Natural killer cell (primary cell): ENCODE measurements around the gene MTMR10. TPM values are rescaled to one million over a fixed set of nuclear protein-coding genes. Genes with fewer than 3 reads are reported as not detected.

ENCODE experiments used
- ATAC-seq, 3 donors: fragments of 150-1000 bp in 2 of 3; fragments of 200-7000 bp in 1 of 3; cut with Tn5 transposase; 1 replicate in 1 of 3; 2 replicates in 2 of 3; pipeline ENCODE4 v1.10.0; 2021; ENCODE audit warnings: mild to moderate bottlenecking in 2 of 3, moderate library complexity in 2 of 3
- DNase-seq, 2 donors: peaks; one replicate each; pipeline versions ENCODE4 v3.0.0 to v3.0.0-alpha.2; 2013 to 2021; ENCODE audit warnings: mixed read lengths in 1 of 2
- H3K27ac ChIP-seq: one replicate; pipeline ENCODE4 v1.5.1; 2013; ENCODE audit warnings: mild to moderate bottlenecking, low read length
- H3K27me3 ChIP-seq: one replicate; pipeline ENCODE4 v1.6.1; 2013; ENCODE audit warnings: low read length; ENCODE audit not compliant: control insufficient read depth, insufficient read depth
- H3K36me3 ChIP-seq: one replicate; pipeline ENCODE4 v1.6.1; 2013; ENCODE audit warnings: low read length; ENCODE audit not compliant: control insufficient read depth, insufficient read depth
- H3K4me1 ChIP-seq: one replicate; pipeline ENCODE4 v1.6.1; 2013; ENCODE audit warnings: low read length; ENCODE audit not compliant: control insufficient read depth, insufficient read depth
- H3K4me3 ChIP-seq: one replicate; pipeline ENCODE4 v1.5.1; 2013; ENCODE audit warnings: low read length
- H3K9me3 ChIP-seq: one replicate; pipeline ENCODE4 v1.6.1; 2013; ENCODE audit warnings: low read length; ENCODE audit not compliant: control insufficient read depth, insufficient read depth
- H3K27ac Mint-ChIP-seq, 2 donors: one replicate each; pipeline ENCODE4 v1.8.0; 2022; ENCODE audit warnings: mild to moderate bottlenecking in 2 of 2, mixed read lengths in 2 of 2, moderate library complexity in 1 of 2
- H3K27me3 Mint-ChIP-seq, 2 donors: one replicate each; pipeline ENCODE4 v1.8.0; 2022; ENCODE audit warnings: low read depth in 2 of 2, mixed read lengths in 2 of 2
- H3K36me3 Mint-ChIP-seq: one replicate; pipeline ENCODE4 v1.8.0; 2022; ENCODE audit warnings: mixed read lengths
- H3K4me1 Mint-ChIP-seq, 2 donors: one replicate each; pipeline ENCODE4 v1.8.0; 2022; ENCODE audit warnings: mixed read lengths in 2 of 2
- H3K4me3 Mint-ChIP-seq: one replicate; pipeline ENCODE4 v1.8.0; 2022; ENCODE audit warnings: mild to moderate bottlenecking, moderate library complexity, mixed read lengths
- H3K9me3 Mint-ChIP-seq, 2 donors: one replicate each; pipeline ENCODE4 v1.8.0; 2022; ENCODE audit warnings: mixed read lengths in 2 of 2
- CTCF ChIP-seq: fragments of 200-600 bp; IDR thresholded peaks from one replicate; pipeline ENCODE4 v1.8.0; 2022; ENCODE audit warnings: antibody characterized with exemption
- WGBS: methylation state at CpG from one replicate; pipeline ENCODE4 v1.1.7; 2013; ENCODE audit warnings: missing lambda C conversion rate; ENCODE audit not compliant: insufficient coverage; 5-methylcytosine and 5-hydroxymethylcytosine counted together
- intact Hi-C: fragments of 100-400 bp; cut with micrococcal nuclease; formaldehyde crosslinking; loops from one replicate; pipeline ENCODE4 v1.14.2; 2022
- total RNA-seq, 4 donors: library from RNA; stranded (reverse); fragments of 120-200 nt in 1 of 4; gene quantifications; one replicate each; pipeline versions ENCODE4 v1.2.3 to v1.2.4, GENCODE V29; 2013 to 2022

Gene MTMR10
- total RNA-seq, 3 donors from 2014 or later (not counting 1 experiment from before 2014, with no cell fraction given): 46.3 to 64.5 (median 54.2) TPM

GRCh38 chr15:30930422-30930821 lies 61.0 kb downstream of the MTMR10 start:
- ATAC-seq (no peak), DNase-seq (no peak)
- Histone ChIP-seq H3K4me3 (no peak overlapping the region), H3K4me1 (no peaks in the 10 kb centered on the region), H3K36me3 (peaks cover 41% of the 10 kb centered on the region), H3K9me3 (no peaks in the 10 kb centered on the region), H3K27me3 (no peaks in the 10 kb centered on the region), H3K27ac (no peak overlapping the region)
- H3K27me3 Mint-ChIP-seq: no peaks in the 10 kb centered on the region
- no peak for TF ChIP-seq CTCF
- intact Hi-C loops: no loop called here
- WGBS: 94% methylated on average over 8 of the region's 8 CpGs
- H3K4me1 Mint-ChIP-seq: peaks cover 5 to 10% of the 10 kb centered on the region in 2 donors
- H3K27ac Mint-ChIP-seq: no peak overlapping the region
- H3K36me3 Mint-ChIP-seq: peaks cover 14% of the 10 kb centered on the region
- H3K9me3 Mint-ChIP-seq: no peaks in the 10 kb centered on the region
- no peak overlapping the region for H3K4me3 Mint-ChIP-seq

- Histone ChIP-seq H3K4me1 (no peaks in the 10 kb centered on the region), H3K4me3 (no peak overlapping the region), H3K27me3 (no peaks in the 10 kb centered on the region), H3K36me3 (peaks cover 45% of the 10 kb centered on the region), H3K9me3 (no peaks in the 10 kb centered on the region), H3K27ac (no peak overlapping the region)
- Mint-ChIP-seq H3K4me1 (peaks cover 5 to 10% of the 10 kb centered on the region in 2 donors), H3K36me3 (peaks cover 14% of the 10 kb centered on the region), H3K27ac (no peak overlapping the region), H3K4me3 (no peak overlapping the region), H3K27me3 (no peaks in the 10 kb centered on the region), H3K9me3 (no peaks in the 10 kb centered on the region)
- ATAC-seq: no peak
- intact Hi-C loops: loop anchor here (5.0 kb wide), 1 partner anchor 477 kb away; no protein-coding TSS in a partner anchor
- TF ChIP-seq CTCF: no peak
- WGBS: 95% methylated on average over 4 of the region's 4 CpGs
- DNase-seq: no peak
Observed at GRCh38 chr15:30929982-30930381, 61.4 kb downstream of the MTMR10 start.

GRCh38 chr15:30929064-30929669 lies 62.3 kb downstream of the MTMR10 start:
- Histone ChIP-seq H3K9me3 (no peaks in the 10 kb centered on the region), H3K36me3 (peaks cover 47% of the 10 kb centered on the region)

More at GRCh38 chr15:30929064-30929669, 62.3 kb downstream of the MTMR10 start:
- Histone ChIP-seq H3K4me1 (no peaks in the 10 kb centered on the region), H3K4me3 (no peak overlapping the region), H3K27me3 (no peaks in the 10 kb centered on the region), H3K27ac (no peak overlapping the region)
- H3K27me3 Mint-ChIP-seq: no peaks in the 10 kb centered on the region
- WGBS: 92% methylated on average over 10 of the region's 10 CpGs
- intact Hi-C loops: loop anchor here (5.0 kb wide), 1 partner anchor 478 kb away; no protein-coding TSS in a partner anchor
- H3K36me3 Mint-ChIP-seq: peaks cover 15% of the 10 kb centered on the region
- ATAC-seq (no peak), DNase-seq (no peak)
- H3K4me1 Mint-ChIP-seq: peaks cover 5 to 6% of the 10 kb centered on the region in 2 donors
- no peaks in the 10 kb centered on the region for H3K9me3 Mint-ChIP-seq
- TF ChIP-seq CTCF: no peak
- H3K27ac Mint-ChIP-seq: no peak overlapping the region
- H3K4me3 Mint-ChIP-seq: no peak overlapping the region
